Tibial artery (tissue), 4 donors: ENCODE measurements around the gene CHD9.

Experiments used
- DNase-seq, 2 donors: peaks; one replicate each; pipeline ENCODE4 v3.0.0-alpha.2; 2019
- H3K27ac ChIP-seq, 2 donors: fragments of 200-600 bp; sonication (generic) in 1 of 2; 1 replicate in 1 of 2; 2 replicates in 1 of 2; pipeline ENCODE4 v1.5.1; 2018 to 2019; ENCODE audit warnings: mild to moderate bottlenecking in 1 of 2
- H3K27me3 ChIP-seq, 2 donors: fragments of 200-600 bp; sonication (generic) in 1 of 2; one replicate each; pipeline versions ENCODE4 v1.5.1 to v1.6.0; 2016 to 2019
- H3K36me3 ChIP-seq, 3 donors: fragments of 200-600 bp; sonication (generic) in 2 of 3; one replicate each; pipeline ENCODE4 v1.5.1; 2016 to 2019; ENCODE audit warnings: mild to moderate bottlenecking in 2 of 3
- H3K4me1 ChIP-seq, 4 donors: fragments of 200-600 bp; sonication (generic) in 2 of 4; 1 replicate in 3 of 4; 2 replicates in 1 of 4; pipeline ENCODE4 v1.5.1; 2016 to 2019
- H3K4me3 ChIP-seq, 2 donors: fragments of 200-600 bp; sonication (generic) in 1 of 2; 1 replicate in 1 of 2; 2 replicates in 1 of 2; pipeline ENCODE4 v1.5.1; 2018 to 2019; ENCODE audit warnings: mild to moderate bottlenecking in 2 of 2
- H3K9me3 ChIP-seq, 3 donors: fragments of 200-600 bp; sonication (generic) in 1 of 3; one replicate each; pipeline ENCODE4 v1.5.1; 2016 to 2019
- intact Hi-C: fragments of 100-400 bp; cut with DNase I; formaldehyde crosslinking; loops from one replicate; pipeline ENCODE4 v1.15.0; 2023; ENCODE audit warnings: low total_unique reads
- TF ChIP-seq, protein P1 (sequence below), 2 experiments: fragments of 200-600 bp in 1 of 2; fragments of 450-650 bp in 1 of 2; IDR thresholded peaks; one replicate each; pipeline ENCODE4 v1.5.1; 2017 to 2019; ENCODE audit warnings: antibody characterized with exemption in 2 of 2, mild to moderate bottlenecking in 1 of 2, moderate library complexity in 1 of 2

Gene CHD9

GRCh38 chr16:53156516-53156915 is 101.7 kb downstream of the CHD9 start:
- intact Hi-C loops, result no loop called here

DNA sequence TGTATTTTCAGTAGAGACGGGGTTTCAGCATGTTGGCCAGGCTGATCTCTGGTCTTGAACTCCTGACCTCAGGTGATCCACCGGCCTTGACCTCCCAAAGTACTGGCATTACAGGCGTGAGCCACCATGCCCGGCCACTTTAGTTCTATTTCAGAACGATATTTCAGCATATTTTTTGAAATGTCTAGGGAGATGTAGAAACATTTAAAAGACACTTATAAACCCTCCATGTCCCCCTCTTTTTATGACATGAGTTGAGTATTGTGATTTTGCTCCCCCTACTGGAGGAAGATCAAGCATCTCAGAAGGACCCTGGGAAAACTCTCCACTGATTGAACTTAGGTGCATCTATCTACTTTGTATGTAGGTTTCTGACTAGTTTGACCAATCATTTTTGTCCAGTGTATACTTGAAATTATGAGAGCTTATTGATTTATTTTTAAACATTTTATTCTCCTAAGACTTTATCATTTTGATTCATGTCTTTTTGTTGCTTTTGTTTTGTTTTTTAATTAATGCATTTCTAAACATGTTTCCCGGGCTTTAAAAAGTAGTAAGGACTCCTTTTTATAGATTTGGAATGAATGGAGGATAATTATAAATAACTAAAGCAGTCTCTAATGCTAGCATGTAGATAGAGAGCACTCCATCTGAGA is 105.1 kb downstream of the CHD9 start:
- TF ChIP-seq, protein P1, sequence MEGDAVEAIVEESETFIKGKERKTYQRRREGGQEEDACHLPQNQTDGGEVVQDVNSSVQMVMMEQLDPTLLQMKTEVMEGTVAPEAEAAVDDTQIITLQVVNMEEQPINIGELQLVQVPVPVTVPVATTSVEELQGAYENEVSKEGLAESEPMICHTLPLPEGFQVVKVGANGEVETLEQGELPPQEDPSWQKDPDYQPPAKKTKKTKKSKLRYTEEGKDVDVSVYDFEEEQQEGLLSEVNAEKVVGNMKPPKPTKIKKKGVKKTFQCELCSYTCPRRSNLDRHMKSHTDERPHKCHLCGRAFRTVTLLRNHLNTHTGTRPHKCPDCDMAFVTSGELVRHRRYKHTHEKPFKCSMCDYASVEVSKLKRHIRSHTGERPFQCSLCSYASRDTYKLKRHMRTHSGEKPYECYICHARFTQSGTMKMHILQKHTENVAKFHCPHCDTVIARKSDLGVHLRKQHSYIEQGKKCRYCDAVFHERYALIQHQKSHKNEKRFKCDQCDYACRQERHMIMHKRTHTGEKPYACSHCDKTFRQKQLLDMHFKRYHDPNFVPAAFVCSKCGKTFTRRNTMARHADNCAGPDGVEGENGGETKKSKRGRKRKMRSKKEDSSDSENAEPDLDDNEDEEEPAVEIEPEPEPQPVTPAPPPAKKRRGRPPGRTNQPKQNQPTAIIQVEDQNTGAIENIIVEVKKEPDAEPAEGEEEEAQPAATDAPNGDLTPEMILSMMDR (IDR thresholded peaks at IDR 0.05), result peak; percentile 63 to 69
- Histone ChIP-seq H3K4me3 (no peak overlapping the region), H3K4me1 (peaks cover 0 to 21% (median 0%) of the 10 kb centered on the region in 4 donors), H3K27ac (peak overlapping the region in 1 of 2 donors; percentile 6), H3K9me3 (no peaks in the 10 kb centered on the region), H3K27me3 (no peaks in the 10 kb centered on the region), H3K36me3 (peaks cover 6 to 20% (median 12%) of the 10 kb centered on the region in 3 donors)
- no peak for DNase-seq
- intact Hi-C loops, result loop anchor here (2.0 to 5.0 kb wide), 2 partner anchors 27 to 103 kb away; no protein-coding TSS in a partner anchor

More at GRCh38 chr16:53156516-53156915, 101.7 kb downstream of the CHD9 start:
- Histone ChIP-seq H3K4me1 (peaks cover 0 to 43% (median 3%) of the 10 kb centered on the region in 4 donors), H3K9me3 (no peaks in the 10 kb centered on the region), H3K36me3 (peaks cover 6 to 20% (median 12%) of the 10 kb centered on the region in 3 donors), H3K27ac (no peak overlapping the region), H3K27me3 (no peaks in the 10 kb centered on the region), H3K4me3 (no peak overlapping the region)
- TF ChIP-seq, protein P1 (IDR thresholded peaks at IDR 0.05), result no peak
- DNase-seq, result no peak

DNA sequence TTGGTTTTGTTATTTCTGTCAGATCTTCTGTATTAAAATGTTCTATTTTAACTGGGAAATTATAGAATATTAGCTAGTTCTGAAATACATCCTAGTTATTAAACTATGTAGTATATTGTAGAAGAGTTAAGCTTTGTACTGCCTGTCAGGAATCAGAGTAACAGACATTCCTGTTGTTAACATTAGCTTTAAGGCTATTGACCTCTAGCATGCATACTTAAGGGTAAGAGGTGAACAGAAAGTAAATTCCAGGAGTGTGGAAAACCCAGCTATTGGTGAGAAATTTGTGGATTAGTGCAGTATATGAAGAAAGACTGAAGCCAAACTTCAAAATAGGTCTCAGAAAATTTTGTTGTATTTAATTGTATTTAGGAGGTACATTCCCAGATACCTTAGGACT is 111.3 kb downstream of the CHD9 start:
- no peaks in the 10 kb centered on the region for H3K27me3 ChIP-seq
- no peaks in the 10 kb centered on the region for H3K36me3 ChIP-seq
- H3K27ac ChIP-seq, result no peak overlapping the region
- intact Hi-C loops, result no loop called here
- TF ChIP-seq, protein P1 (IDR thresholded peaks at IDR 0.05), result no peak
- peaks cover 0 to 50% (median 2%) of the 10 kb centered on the region in 4 donors for H3K4me1 ChIP-seq
- H3K9me3 ChIP-seq, result no peaks in the 10 kb centered on the region
- H3K4me3 ChIP-seq, result no peak overlapping the region
- DNase-seq, result no peak

- intact Hi-C loops, result no loop called here
- Histone ChIP-seq H3K36me3 (no peaks in the 10 kb centered on the region), H3K4me1 (peaks cover 0 to 48% (median 2%) of the 10 kb centered on the region in 4 donors), H3K4me3 (no peak overlapping the region), H3K27me3 (no peaks in the 10 kb centered on the region), H3K9me3 (no peaks in the 10 kb centered on the region), H3K27ac (no peak overlapping the region)
- TF ChIP-seq, protein P1 (IDR thresholded peaks at IDR 0.05), result no peak
- DNase-seq, result no peak
Measured at GRCh38 chr16:53168744-53169143, 114.0 kb downstream of the CHD9 start.

GRCh38 chr16:53172517-53172916 is 117.7 kb downstream of the CHD9 start:
- Histone ChIP-seq H3K4me3 (no peak overlapping the region), H3K27ac (no peak overlapping the region), H3K27me3 (no peaks in the 10 kb centered on the region), H3K36me3 (peaks cover 0 to 7% (median 0%) of the 10 kb centered on the region in 3 donors), H3K9me3 (no peaks in the 10 kb centered on the region), H3K4me1 (peaks cover 0 to 33% (median 2%) of the 10 kb centered on the region in 4 donors)
- no peak for DNase-seq
- TF ChIP-seq, protein P1 (IDR thresholded peaks at IDR 0.05), result no peak
- intact Hi-C loops, result no loop called here
